ENCODE measurements around the gene INMT.

- TF ChIP-seq CTCF (optimal IDR thresholded peaks at IDR 0.05 in 1 of 3, IDR thresholded peaks at IDR 0.05 in 1 of 3, conservative IDR thresholded peaks at IDR 0.05 in 1 of 3; ENCODE audit: extremely low read depth in 1 of 3, insufficient read depth in 2 of 3, low read length in 3 of 3) (no peak), EZH2 (IDR thresholded peaks at IDR 0.05; ENCODE audit: low read length) (no peak)
These were observed 968 bp upstream of the INMT start for GRCh38 chr7:30750683-30751650.

All from keratinocyte (primary cell).